DND-41 (cell line): ENCODE results near the gene EXT2.

Experiments
- CTCF ChIP-seq: IDR thresholded peaks from 2 replicates; pipeline ENCODE4 v1.5.1; 2012; ENCODE audit warnings: borderline replicate concordance, low read length, moderate library complexity, mild to moderate bottlenecking; ENCODE audit not compliant: poor library complexity, severe bottlenecking; ENCODE audit errors: extremely low read depth
- EZH2 ChIP-seq: IDR thresholded peaks from 3 replicates; pipeline ENCODE4 v1.6.1; 2012; ENCODE audit warnings: borderline replicate concordance, low read depth, mild to moderate bottlenecking, moderate library complexity, low read length, inconsistent platforms; ENCODE audit not compliant: severe bottlenecking

- no peak for TF ChIP-seq EZH2
- no peak for TF ChIP-seq CTCF
Observed at GRCh38 chr11:44171518-44171917, 76.0 kb downstream of the EXT2 start.
